ENCODE data around the gene PATL2.
"Not testable (repeated sequence)": the region's sequence is repeated elsewhere in the genome, so short reads cannot be mapped to it uniquely, and the experiment has no call there.

Gene PATL2

GRCh38 chr15:44689318-44689717, 21.8 kb downstream of the PATL2 start:
- DNase-seq, result not testable (repeated sequence)

GRCh38 chr15:44682809-44683682, 28.1 kb downstream of the PATL2 start:
- DNase-seq, result peak; percentile 83

GRCh38 chr15:44682211-44682610, 28.9 kb downstream of the PATL2 start:
- DNase-seq, result no peak

- DNase-seq, result no peak
Observed at GRCh38 chr15:44676676-44677075, 34.4 kb downstream of the PATL2 start.

- DNase-seq, result no peak
Observed at GRCh38 chr15:44675911-44676310, 35.2 kb downstream of the PATL2 start.

- DNase-seq, result no peak
Observed at GRCh38 chr15:44673639-44674038, 37.5 kb downstream of the PATL2 start.

- DNase-seq, result no peak
Observed at GRCh38 chr15:44670087-44670950, 40.8 kb downstream of the PATL2 start.

- no peak for DNase-seq
Observed at GRCh38 chr15:44668921-44669320, 42.2 kb downstream of the PATL2 start.

GRCh38 chr15:44667039-44667360, 44.1 kb downstream of the PATL2 start:
- no peak for DNase-seq

GRCh38 chr15:44666210-44667038, 44.7 kb downstream of the PATL2 start:
- DNase-seq, result no peak

- DNase-seq, result peak; percentile 97
Observed at GRCh38 chr15:44663410-44664308, 47.5 kb downstream of the PATL2 start, which contains the start of gene SPG11. Gene SPG11, minus strand, starts transcription at chr15:44663662. Its CDS starts 15 bp downstream, at chr15:44663647.

- peak; percentile 89 for DNase-seq
Observed at GRCh38 chr15:44662478-44663409, 48.4 kb downstream of the PATL2 start.

GRCh38 chr15:44661576-44661975, 49.5 kb downstream of the PATL2 start:
- DNase-seq, result no peak

GRCh38 chr15:44659056-44659455, 52.1 kb downstream of the PATL2 start:
- no peak for DNase-seq

- DNase-seq, result no peak
Observed at GRCh38 chr15:44657378-44657777, 53.7 kb downstream of the PATL2 start.

GRCh38 chr15:44656913-44657312, 54.2 kb downstream of the PATL2 start:
- no peak for DNase-seq

- no peak for DNase-seq
Observed at GRCh38 chr15:44656298-44656697, 54.8 kb downstream of the PATL2 start.

GRCh38 chr15:44654858-44655257, 56.3 kb downstream of the PATL2 start:
- DNase-seq, result no peak

GRCh38 chr15:44647637-44648036, 63.5 kb downstream of the PATL2 start:
- no peak for DNase-seq

GRCh38 chr15:44647036-44647435, 64.1 kb downstream of the PATL2 start:
- no peak for DNase-seq

- no peak for DNase-seq
Observed at GRCh38 chr15:44646460-44646859, 64.7 kb downstream of the PATL2 start.
